ENCODE data around the gene RASIP1. TPM values are rescaled to one million over a fixed set of nuclear protein-coding genes. Genes with fewer than 3 reads are reported as not detected.

RASIP1 gene
- polyA plus RNA-seq, 1 experiment = 1.1 TPM

DNA sequence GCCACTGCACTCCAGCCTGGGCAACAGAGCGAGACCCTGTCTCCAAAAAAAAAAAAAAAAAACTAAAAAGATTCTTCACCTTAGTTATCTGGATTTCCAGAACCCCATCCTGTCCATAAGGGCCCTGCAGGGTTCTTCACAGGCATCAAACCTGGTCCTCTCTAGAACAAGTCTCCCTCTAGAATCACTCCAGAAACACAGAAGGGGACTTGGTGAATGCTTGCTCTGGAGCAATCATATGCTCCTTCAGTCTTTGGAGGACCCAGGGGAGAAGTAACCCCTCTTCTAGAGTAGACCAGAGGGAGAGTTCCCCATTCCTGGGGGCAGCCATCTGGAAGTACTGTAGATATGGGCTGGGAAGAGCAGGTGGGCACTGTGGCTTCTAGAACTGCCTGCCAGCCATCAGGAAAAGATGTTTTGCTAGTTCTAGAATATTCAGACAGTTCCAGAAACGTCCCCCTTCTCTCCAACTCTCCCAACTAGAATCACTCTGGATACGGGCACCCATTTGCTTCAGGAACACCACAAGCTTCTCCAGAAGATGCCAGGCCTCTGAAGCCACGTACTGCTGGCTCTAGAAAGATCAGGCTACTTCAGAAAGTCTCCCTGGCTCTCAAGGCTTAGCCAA, 9.3 kb upstream of the RASIP1 start:
- H3K4me3 ChIP-seq (ENCODE audit: low read depth, low read length) = no peak overlapping the region
- DNase-seq (ENCODE audit: low read depth) = no peak
- POLR2A ChIA-PET = no interaction called here
- H3K36me3 ChIP-seq (ENCODE audit: control insufficient read depth, insufficient read depth, low read length) = no peaks in the 10 kb centered on the region
- CTCF ChIA-PET = no interaction called here
- H3K27me3 ChIP-seq (ENCODE audit: control insufficient read depth, insufficient read depth, low read length) = peaks cover 7% of the 10 kb centered on the region; the same call in 1 of the 2 replicates
- TF ChIP-seq, protein P1, sequence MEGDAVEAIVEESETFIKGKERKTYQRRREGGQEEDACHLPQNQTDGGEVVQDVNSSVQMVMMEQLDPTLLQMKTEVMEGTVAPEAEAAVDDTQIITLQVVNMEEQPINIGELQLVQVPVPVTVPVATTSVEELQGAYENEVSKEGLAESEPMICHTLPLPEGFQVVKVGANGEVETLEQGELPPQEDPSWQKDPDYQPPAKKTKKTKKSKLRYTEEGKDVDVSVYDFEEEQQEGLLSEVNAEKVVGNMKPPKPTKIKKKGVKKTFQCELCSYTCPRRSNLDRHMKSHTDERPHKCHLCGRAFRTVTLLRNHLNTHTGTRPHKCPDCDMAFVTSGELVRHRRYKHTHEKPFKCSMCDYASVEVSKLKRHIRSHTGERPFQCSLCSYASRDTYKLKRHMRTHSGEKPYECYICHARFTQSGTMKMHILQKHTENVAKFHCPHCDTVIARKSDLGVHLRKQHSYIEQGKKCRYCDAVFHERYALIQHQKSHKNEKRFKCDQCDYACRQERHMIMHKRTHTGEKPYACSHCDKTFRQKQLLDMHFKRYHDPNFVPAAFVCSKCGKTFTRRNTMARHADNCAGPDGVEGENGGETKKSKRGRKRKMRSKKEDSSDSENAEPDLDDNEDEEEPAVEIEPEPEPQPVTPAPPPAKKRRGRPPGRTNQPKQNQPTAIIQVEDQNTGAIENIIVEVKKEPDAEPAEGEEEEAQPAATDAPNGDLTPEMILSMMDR (IDR thresholded peaks at IDR 0.05; ENCODE audit: insufficient read depth, low read depth, low read length) = no peak

DNA sequence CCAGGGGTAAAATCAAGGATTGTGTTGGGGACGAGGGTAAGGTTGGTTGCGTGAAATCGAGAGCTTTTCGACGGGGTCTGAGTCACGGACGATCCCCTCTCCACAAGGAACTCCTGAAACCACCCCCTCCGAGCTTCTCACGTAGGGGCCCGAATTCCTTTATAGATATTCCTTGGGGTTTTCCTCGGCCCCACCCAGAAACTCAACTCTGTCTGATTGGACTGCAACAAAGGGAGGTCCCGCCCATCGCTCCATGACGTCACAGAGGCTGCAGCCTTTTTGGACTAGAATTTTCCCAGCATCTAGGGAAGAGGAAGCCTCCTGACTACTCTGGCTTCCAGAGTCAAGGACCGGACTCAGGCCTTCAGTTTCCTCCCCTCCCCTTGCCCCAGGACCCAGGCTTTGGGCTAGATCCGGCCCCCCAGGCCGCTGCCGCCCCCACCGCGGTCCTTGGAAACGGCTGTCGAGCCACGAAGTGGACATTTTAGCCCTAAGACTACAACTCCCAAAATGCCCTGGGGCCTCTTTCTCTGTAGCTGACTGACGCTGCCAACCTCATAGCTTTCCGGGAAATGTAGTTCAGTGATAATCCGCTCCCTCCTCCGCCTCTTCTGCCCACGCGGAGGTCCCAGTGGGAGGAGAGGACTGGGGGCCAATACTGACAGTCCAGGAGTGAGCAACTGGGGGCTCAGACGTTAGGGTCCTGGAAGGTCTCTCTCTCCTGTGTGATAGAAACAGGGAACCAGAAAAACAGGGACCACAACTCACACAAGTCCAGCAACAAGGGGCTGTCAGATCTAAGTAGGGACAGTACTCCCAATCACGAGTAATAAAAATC, 6.5 kb upstream of the RASIP1 start, which contains the start of gene IZUMO1:
TSS of gene IZUMO1 (minus strand) at position 172 of the 838 bp plus-strand sequence. CDS start 1,050 bp downstream, outside the sequence.
- peak; percentile 44 for DNase-seq (ENCODE audit: low read depth)
- Histone ChIP-seq H3K27me3 (ENCODE audit: control insufficient read depth, insufficient read depth, low read length) (0 out of 2 replicates have a peak, but pooled peaks cover 1% of the 10 kb centered on the region), H3K4me3 (ENCODE audit: low read depth, low read length) (peak within 1 kb of the TSS; percentile 67), H3K36me3 (ENCODE audit: control insufficient read depth, insufficient read depth, low read length) (no peaks in the 10 kb centered on the region)
- TF ChIP-seq, protein P1 (IDR thresholded peaks at IDR 0.05; ENCODE audit: insufficient read depth, low read depth, low read length) = no peak
- POLR2A ChIA-PET = no interaction called here
- CTCF ChIA-PET = interaction anchor here (1.5 to 2.3 kb wide), 3 partner anchors 31 to 71 kb away, joined by 3 to 5 read pairs (median 4); no protein-coding TSS in a partner anchor

DNA sequence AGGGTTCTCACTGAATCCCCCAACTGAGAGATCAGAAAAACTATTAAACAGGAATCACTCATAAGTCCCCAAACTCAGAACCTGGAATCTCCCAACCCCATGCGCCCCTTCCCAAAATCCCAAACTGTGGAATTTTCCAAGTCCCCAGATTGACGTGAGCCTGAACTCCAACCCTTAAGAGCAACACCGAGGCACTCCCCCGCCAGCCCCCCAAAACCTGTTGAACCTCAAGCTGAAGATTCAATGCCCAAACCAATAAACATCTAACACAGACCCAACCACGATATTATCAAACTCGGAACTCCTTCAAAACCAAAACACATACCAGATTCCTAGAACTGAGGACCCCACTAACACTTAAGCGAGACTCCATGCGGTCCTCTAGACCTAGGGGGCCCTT, 5.7 kb upstream of the RASIP1 start:
- H3K4me3 ChIP-seq (ENCODE audit: low read depth, low read length) = no peak overlapping the region
- TF ChIP-seq, protein P1 (IDR thresholded peaks at IDR 0.05; ENCODE audit: insufficient read depth, low read depth, low read length) = no peak
- POLR2A ChIA-PET = no interaction called here
- H3K27me3 ChIP-seq (ENCODE audit: control insufficient read depth, insufficient read depth, low read length) = 0 out of 2 replicates have a peak, but pooled peaks cover under 1% of the 10 kb centered on the region
- DNase-seq (ENCODE audit: low read depth) = no peak
- CTCF ChIA-PET = interaction anchor here (1.5 to 2.3 kb wide), 2 partner anchors 30 to 70 kb away, joined by 3 to 5 read pairs; no protein-coding TSS in a partner anchor
- H3K36me3 ChIP-seq (ENCODE audit: control insufficient read depth, insufficient read depth, low read length) = no peaks in the 10 kb centered on the region

DNA sequence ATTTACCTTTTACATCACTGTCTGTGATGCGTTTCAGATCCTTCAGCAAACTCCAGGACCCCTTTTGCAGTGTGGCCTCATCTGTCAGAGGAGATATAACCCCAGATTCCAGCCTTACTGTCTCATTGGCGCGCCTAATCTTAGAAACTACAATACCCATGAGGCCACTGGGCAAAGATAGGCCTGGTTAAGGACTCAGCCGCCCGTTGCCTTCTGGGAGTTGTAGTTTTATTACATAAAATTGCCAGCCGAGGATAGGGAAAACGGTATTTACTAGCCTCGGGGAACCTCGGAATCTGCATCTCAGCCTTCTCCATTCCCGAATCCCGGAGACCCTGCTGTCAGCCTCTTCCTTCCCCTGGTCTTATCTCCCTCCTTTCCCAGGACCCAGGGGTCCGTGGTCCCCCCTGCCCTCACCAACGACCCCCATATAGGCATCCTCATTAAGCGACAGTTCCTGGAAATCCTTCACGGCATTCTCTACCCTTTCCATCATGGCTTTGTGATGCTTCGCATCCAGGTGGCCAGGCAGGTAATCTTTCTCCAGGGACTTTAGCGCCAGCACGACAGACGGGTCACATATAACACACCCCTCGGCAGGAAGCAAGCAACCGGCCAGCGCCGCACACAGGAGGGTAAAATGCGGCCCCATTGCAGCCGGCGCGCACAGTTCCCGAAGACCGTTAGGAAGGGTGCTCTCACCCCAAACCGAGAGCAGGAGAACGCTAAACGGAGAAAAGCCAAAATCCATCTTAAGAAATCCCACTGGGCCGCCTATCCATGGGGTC, 5.0 kb upstream of the RASIP1 start:
- ChIA-PET POLR2A (no interaction called here), CTCF (interaction anchor here (0.9 to 2.3 kb wide), 3 partner anchors 70 to 255 kb away, joined by 3 to 5 read pairs (median 5); partner anchors contain the start of gene CA11)
- Histone ChIP-seq H3K4me3 (ENCODE audit: low read depth, low read length) (no peak overlapping the region), H3K27me3 (ENCODE audit: control insufficient read depth, insufficient read depth, low read length) (no peaks in the 10 kb centered on the region), H3K36me3 (ENCODE audit: control insufficient read depth, insufficient read depth, low read length) (no peaks in the 10 kb centered on the region)
- no peak for DNase-seq (ENCODE audit: low read depth)
- TF ChIP-seq, protein P1 (IDR thresholded peaks at IDR 0.05; ENCODE audit: insufficient read depth, low read depth, low read length) = no peak
